Stomach (tissue), 4 donors: ENCODE measurements around the gene SERPINE1.

ENCODE experiments used
- EP300 ChIP-seq: sonication (generic); formaldehyde crosslinking; IDR thresholded peaks from one replicate; pipeline ENCODE4 v1.6.1; 2017; ENCODE audit warnings: antibody characterized with exemption
- POLR2A ChIP-seq, 4 donors: fragments of 450-650 bp; IDR thresholded peaks; one replicate each; pipeline ENCODE4 v1.6.1; 2016; ENCODE audit warnings: antibody characterized with exemption in 4 of 4, control low read depth in 2 of 4, mild to moderate bottlenecking in 1 of 4, moderate library complexity in 1 of 4
- POLR2AphosphoS5 ChIP-seq, 3 donors: sonication (generic); formaldehyde crosslinking; IDR thresholded peaks; one replicate each; pipeline ENCODE4 v1.6.1; 2016; ENCODE audit warnings: antibody characterized with exemption in 3 of 3
- TF ChIP-seq, protein P1 (sequence below), 7 experiments: fragments of 450-650 bp in 4 of 7; fragments of 200-600 bp in 3 of 7; sonication (generic) in 3 of 7; IDR thresholded peaks; one replicate each; pipeline ENCODE4 v1.5.1; 2016 to 2019; ENCODE audit warnings: antibody characterized with exemption in 7 of 7, control low read depth in 2 of 7, mild to moderate bottlenecking in 1 of 7

DNA sequence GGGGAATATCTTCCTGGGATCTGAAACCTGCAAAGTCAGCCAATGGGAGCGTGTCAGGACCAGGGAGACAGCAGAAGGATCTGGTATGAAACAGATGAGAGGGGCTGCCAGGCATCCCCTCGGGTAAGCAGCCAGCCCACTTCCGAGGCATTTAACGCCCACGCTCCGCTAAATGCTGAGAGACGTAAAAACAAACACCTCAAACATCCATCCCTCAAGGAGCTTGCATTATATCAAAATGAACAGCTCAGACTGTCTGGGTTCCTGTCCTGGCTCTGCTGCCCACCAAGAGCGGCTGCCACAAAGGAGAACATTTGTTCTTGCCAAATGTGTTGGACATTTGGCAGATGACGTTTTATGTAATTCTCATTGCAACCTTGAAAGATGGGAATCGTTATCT lies 7.0 kb upstream of the SERPINE1 start:
- TF ChIP-seq, protein P1, sequence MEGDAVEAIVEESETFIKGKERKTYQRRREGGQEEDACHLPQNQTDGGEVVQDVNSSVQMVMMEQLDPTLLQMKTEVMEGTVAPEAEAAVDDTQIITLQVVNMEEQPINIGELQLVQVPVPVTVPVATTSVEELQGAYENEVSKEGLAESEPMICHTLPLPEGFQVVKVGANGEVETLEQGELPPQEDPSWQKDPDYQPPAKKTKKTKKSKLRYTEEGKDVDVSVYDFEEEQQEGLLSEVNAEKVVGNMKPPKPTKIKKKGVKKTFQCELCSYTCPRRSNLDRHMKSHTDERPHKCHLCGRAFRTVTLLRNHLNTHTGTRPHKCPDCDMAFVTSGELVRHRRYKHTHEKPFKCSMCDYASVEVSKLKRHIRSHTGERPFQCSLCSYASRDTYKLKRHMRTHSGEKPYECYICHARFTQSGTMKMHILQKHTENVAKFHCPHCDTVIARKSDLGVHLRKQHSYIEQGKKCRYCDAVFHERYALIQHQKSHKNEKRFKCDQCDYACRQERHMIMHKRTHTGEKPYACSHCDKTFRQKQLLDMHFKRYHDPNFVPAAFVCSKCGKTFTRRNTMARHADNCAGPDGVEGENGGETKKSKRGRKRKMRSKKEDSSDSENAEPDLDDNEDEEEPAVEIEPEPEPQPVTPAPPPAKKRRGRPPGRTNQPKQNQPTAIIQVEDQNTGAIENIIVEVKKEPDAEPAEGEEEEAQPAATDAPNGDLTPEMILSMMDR (IDR thresholded peaks at IDR 0.05), result no peak
- TF ChIP-seq POLR2A (IDR thresholded peaks at IDR 0.05) (no peak), POLR2AphosphoS5 (IDR thresholded peaks at IDR 0.05) (no peak), EP300 (no peak)
